NCI-H748 treated with DMSO at 0.1 percent for 48 hours (cell line): ENCODE results near the gene TRNP1.

Experiments used
- DNase-seq: peaks from one replicate; lab custom pipeline; 2025; lab: John Stamatoyannopoulos, UW

TRNP1 gene

DNA sequence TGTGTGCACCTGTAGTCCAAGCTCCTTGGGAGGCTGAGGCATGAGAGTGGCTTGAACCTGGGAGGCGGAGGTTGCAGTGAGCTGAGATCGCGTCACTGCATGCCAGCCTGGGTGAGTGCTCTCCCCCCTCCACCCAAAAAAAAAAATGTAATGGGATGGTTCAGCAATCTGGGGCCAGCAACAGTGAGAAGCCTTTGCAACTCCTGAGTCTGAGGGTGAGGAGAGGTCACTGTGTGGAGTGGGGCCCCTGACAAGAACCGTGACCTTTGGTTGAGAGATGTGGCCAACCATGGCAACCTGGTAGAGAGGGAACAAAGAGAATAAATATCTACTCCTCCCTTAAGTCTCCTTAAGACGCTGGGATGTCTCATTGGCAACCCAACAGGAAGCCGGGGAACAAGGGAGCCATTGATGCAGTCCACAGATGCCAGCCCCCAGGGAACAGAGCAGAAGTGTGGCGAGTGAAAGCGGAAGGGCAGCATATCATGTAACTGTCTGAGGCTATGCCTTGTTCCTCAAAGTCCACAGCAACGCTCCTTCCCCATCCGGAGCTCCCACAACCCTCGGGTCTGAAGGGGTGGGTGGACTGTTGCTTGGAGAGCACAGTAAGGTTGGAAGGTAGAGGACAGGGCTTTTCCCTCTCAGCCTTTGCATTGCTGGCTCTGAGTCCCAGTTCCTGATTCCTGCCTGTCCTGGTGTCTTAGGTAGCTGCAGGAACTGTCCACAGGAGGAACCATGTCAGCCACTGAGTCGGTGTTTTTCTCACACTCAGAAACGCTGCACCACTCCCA, 8.3 kb downstream of the TRNP1 start:
- DNase-seq, result no peak

DNA sequence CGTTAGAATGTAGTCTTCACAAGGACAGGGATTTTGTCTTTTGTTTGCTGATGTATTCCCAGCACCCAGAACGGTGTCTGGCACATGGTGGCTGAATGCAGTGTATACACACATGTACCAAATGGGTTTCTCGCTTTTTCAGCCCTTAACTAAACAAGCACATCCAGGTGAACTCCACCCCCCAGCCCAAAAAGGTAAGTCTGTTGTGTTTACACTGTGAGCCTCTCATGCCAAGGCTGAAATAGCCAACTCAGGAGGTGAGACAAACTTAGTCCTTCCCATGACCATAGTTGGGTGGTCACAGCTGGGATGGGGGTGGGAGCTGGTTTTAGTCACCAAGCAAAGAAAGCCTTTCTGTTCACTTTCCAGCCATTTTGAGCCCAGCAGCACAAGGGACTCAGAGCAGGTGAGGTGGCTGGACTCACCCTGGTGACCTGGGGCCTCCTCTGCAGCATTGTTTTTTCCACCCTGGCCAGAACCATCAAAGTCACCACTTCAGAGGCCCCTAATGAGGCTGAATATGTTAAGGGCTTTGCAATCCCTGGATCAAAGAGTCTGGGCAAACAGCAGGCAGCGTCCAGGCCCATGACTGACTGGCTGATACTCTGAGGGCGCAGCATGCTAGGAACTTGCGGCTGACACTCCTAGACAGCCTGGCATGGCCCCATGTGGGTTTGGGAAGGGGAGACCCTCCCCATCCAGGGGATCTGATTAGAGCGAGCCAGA, 10.4 kb downstream of the TRNP1 start:
- no peak for DNase-seq

DNA sequence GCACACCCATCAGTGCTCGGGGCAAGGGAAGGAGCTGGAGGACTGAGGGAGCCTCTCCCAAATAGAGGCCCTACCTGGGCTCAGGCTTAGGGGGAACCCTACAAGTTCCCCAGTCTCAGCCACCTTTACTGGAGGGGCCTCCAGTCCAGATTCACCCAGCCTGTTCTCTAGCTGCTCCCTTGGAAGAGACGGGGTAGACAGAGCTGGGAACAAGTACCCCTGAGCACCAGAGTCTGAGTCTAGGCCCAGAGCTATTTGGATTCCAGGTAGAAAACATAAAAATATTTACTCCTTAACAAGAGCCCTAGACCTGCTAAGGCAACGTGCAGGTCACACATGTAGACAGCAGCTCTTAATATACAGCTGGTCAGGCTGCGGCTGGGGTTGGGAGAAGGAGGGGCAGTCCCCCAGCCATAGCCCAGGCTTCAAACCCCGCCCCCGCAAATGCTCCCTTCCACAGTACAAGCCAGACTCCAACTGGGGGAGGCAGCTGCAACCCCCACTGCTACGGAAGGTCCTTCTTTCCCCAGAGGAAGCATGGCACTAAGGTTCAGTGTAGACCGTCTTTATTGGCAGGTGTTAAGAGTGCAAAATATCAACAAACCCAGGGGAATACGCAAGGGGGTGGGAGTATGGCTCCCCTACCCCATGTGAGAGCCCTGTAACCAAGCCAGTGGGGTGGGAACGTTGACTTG, 11.1 kb downstream of the TRNP1 start:
- no peak for DNase-seq

DNA sequence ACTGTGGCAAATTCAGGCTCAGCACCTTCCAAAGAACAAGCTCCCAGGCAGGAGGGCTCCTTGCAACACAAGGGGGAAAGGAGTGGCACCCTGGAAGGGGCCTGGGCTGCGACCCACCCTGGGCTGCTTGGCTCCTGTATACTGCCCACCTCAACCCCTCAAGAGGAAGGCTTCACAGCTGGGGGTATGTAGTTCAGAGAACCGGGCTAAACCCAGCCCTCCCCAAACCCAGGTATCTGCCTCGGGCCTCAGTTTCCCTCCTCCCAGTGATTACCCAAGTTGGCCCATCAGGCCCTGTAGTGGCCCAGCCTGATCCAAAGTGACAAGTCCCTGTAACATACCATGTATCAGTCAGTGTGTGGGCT, 11.7 kb downstream of the TRNP1 start:
- no peak for DNase-seq

DNA sequence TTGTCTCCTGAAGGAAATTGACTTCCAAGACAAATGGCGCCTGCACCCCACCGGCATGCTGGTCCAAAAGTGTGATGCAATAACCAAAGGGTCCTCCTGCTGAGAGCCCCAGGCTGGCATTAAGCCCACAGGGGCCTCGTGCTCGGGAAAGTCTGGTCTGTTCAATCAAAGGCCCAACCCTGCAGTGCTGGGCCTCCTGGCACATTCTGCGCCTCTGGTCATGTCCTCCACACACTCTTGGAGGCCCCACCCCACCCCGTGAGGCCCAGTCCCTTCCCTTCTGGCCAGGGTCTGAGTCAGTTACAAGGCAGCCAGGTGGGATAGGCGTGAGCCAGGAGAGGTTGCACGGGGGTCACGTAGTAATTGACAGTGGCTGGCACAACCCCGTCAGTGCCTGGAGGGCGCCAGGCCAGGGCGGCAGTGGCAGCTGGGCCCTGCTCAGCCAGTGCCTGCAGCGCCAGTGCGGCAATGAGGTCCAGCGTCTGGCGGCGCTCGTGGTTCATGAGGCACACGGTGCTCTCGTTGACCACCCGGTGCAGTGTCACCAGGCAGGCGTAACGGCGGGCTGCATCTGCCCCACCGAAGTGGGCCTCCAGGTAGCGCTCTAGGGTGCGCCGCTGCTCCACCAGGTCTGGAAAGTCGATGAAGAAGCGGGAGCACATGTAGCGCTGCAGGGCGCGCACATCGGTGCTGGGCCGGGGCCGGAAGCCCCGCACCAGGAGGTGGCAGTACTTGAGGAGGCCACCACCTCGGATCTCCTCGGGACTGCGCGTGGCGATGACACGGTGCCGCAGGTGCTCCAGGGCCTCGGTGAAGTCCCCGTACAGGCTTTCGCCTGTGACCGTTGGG, 12.4 kb downstream of the TRNP1 start:
- no peak for DNase-seq

DNA sequence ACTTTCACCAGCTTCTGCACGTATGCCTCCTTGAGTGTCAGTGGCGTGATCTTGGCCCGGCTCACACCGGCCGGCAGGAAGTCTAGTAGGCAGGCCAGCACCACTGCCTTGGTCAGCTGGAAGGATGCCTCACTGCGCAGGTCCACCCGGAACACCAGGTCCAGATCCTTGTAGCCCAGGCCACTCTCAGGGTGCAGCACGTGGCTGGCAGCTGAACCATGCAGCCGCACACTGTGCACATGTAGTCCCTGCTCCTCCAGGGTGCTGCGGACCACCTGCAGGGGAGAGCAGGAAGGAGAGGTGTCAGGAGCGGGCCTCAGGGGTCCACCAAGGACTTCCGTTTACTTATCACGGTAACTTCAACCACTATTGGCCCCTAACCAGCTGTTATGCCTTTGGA, 13.2 kb downstream of the TRNP1 start:
- DNase-seq, result no peak

DNA sequence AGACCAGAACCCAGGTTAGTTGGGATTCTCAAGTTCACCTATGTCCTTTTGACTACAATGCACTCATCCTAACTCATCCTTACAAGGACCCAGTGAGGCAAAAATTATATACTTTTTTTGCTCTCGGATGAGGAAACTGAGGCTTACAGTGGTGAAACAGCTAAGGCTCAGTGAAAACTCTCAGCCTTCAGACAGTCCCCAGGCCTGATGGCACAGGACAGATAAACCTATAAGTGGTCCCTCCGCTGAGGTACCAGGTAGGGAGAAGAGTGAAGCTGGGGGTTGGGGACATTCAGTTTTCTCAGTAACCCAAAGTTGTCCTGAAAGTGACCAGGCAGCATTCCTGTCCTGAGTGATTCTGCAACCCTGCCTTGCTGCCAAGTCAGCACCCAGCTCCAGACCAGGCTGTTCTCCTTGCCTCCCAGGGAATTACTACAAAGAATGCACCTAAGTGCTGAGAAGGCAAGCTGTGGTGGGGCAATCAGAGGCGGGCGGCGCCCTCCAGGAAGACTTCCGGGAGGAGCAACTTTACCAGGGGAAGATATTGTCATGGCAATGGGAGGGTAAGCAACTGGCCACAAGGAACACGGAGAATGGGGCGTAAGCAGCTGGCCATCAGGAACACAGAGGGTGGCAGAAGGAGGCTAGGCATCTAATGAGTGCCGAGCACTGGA, 14.6 kb downstream of the TRNP1 start:
- DNase-seq, result no peak

DNA sequence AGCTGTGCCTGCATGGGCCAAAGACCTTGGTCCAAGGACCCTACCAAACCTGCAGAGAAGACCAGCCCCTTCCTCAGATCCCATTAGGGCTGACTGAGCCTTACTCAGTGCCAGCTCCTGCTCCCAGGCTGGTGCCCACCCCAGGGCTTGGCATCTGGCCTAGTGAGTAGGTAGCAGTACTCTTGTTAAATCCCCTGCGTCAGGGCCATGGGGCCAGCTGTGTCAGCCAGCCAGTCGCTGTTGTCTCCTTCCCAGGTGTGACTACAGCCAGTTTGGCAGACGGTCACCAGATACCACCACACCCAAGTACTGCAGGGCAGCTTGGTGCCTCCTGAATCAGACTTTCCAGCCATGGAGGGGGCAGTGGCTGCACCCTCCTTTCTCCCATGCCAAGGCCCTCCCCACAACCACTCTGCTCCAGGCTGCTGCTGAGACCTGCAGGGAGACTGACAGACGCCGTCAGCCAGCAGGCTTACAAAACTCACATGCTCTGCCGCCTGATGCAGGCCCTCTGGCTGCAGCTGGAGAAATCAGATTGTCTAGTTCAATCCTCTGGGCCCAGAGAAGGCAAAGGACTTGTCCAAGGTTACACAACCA, 16.2 kb downstream of the TRNP1 start:
- no peak for DNase-seq

DNA sequence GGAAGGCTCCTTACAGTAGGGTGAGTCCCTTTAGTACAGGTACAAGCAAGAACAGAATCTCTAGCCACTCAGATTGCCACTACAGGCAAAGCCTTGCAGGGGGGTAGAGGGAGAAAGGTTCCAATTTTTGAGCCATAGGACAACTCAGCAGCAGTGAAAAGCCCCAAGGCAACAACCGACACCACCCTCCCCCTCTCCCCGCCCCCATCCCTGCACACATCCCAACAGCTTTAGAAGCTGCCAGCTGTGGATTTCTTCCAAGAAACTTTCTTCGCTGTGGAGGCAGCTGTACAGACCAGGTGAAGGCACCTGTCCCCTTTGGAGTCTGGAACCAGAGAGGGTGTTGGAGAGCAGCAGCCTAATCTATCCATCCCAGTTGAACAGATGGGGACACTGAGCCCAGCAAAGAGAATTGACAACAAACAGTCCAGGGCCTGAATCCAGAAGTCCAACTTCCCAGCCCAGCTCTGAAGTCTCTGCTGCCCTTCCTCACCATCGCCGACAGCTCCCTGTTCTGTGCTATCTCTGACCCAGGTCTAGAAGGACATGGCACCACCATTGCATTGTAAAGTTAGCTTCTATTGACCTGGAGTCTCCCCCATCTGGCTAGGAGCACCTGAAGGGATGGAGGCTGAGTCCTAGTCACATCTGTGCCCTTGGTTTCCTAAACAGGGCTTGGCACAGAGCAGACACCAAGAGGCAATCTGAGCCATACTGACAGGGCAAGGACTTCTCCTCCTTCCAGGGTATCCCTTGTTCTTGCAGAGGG, 16.9 kb downstream of the TRNP1 start:
- DNase-seq, result no peak

DNA sequence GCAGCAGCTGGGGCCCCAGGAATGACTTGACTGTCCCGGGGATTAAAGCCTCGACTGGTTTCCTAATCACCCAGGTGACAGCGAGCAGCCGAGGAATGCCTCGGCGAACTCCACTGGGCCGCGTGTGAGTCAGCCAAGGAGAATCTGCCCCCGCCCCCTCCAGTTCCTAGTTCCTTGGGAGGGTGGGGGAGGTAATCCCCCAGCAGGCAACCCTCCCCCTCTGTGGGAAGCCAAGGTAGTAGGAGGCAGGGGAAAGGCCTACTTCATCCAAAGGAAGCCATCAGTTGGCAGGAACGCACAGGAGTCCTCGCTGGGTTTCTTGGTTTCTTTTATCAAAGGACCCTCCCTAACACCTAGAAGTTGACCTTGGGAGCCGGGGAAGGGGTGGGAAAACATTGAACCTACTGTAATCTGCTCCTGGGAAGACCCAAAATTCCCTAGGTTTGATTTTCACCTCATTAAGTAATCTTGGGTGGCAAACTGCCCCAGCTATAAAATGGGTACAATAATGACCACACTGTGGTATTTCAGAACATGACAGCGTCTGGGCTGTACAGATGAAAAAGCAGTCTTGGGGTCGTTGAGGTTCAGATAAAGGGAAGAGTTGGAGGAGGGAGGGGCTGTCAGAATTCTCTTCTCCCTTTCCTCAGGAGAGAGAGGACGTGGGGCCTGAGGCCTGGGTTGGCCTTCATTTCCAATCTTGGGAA, 17.7 kb downstream of the TRNP1 start:
- no peak for DNase-seq

DNA sequence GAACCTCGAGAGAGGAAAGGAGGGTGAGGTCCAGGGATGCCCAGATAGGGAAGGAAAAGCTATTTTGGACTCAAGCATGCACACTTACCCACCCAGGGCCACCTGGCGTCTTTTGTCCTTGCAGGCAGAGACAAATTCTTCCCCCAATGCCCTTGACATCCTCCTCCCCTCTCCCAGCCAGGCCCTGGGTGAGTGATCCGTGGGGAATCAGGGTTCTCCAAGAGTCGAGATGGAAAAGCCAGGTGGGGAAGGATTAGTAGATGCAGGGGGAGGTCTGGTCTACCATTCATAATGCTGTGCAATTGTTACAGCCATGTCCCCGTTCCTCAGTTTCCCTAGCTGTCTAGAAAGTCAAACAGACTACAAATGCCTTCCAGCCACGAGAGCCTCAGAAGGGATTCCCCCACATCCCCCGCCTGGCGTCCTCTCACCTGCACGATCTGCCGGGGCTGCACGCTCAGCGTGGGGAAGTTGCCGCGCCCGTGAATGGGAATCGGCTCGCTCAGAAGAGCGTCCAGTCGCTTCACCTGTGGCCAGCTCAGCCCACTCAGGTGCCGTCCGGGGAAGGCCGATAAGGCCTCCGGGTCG, 18.6 kb downstream of the TRNP1 start:
- DNase-seq, result no peak

DNA sequence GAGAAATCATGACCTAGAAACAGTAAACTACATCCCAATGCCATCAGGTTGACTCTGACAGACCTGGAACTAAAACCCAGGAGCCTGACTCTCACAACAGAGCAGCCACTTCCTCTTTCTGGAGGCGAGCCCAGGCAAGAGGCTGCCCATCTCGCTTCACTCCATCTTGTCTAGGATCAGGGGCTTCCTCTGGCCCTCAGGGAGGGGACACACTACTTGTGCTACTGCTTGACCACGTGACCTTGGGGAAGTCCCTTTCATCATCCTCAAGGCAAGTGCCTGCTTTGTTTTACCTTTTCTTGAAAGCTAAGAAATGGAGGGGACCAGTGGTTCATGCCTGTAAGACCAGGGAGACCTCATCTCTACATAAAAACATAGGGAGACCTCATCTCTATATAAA, 21.8 kb downstream of the TRNP1 start:
- DNase-seq, result no peak

DNA sequence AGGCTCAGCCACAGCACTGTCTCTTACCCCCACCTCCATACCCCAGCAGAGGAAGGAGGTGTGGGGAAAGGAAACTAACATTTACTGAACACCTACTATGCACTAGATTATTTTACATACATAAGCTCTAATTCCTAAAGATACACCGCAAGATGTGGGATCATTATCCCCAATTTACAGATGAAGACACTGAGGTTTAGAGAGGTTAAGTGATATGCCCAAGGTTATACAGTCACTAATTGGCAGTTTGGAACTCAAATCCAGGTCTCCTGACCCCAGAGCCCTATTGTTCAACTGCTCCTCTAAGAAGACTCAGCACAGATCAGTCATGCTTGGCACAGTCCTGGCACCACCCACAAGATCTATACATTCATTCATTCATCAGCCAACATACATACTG, 22.9 kb downstream of the TRNP1 start:
- no peak for DNase-seq

DNA sequence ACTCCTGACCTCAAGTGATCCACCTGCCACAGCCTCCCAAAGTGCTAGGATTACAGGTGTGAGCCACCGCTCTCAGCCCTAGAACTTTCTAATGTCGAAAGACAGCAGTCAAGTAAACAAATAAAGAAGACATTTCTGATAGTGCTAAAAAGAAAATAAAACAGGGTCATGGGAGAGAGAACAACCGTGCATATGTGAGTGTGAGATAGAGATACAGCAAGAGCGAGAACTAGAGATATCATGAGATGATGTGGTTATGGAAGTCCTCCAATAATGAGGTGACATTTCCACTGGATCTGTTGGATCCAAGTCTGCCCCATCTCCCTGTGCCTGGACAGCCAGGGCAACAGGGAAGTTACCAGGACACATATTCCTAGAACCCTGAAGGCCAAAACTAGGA, 23.7 kb downstream of the TRNP1 start:
- DNase-seq, result no peak

DNA sequence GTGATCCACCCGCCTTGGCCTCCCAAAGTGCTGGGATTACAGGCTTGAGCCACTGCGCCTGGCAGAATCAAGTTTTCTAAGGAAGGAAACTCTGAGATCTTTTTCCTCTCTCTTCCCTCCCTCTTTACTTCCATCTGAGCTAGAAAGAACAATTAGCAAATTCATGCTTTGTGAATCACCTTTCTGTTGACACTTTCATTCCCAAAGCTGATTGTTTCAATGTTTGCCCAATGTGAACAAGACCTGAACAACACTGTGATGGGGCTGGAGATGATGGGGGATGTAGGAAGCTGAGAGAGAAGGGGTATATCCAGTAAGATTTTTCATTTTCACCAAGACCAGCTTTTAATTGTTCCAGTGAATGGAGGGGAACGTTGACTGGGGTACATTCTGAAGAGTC, 24.8 kb downstream of the TRNP1 start:
- DNase-seq, result no peak

DNA sequence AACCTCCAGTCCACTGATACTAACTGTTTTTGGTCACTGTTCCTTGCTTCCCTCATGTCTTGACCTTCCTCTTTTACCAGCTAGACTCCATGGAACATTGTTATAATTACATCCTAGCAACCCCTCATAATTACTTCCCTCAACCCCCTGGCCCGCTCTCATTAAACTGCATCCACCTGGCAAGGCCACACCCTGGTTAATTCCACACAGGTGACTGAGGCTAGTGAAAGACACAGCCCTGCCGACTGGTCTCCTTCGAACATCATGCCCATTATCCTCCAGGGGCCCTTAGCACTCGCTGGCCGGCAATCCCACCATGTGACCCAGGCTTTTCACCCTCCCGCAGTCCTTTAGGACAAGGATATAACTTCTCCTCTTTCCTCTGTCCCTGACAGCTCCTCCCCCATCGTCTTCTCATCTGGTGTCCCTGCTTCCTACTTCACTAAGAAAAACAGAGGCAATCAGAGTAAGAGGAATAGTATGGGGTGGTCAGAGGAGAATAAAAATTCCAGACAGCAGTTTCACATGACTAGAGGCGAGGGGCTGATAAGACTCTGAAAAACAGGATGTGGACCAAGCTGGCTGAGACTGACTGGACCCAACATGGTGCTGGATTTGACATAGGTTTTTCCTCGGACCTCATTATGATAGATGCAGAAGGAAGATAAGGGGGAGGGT, 28.0 kb downstream of the TRNP1 start:
- peak; percentile 84 for DNase-seq

DNA sequence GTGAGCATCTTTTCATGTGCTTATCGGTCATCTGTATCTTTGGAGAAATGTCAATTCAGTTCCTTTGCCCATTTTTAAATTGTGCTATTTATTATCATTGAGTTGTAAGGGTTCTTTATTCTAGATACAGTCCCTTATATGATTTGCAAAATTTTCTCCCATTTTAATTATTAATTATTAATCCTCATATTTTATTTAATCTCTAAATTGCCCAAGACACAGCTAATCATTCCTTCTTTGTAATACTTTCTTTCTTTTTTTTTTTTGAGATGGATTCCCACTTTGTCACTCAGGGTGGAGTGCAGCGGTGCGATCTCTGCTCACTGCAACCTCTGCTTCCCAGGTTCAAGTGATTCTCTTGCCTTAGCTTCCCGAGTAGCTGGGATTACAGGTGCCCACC, 32.2 kb downstream of the TRNP1 start:
- DNase-seq, result no peak

DNA sequence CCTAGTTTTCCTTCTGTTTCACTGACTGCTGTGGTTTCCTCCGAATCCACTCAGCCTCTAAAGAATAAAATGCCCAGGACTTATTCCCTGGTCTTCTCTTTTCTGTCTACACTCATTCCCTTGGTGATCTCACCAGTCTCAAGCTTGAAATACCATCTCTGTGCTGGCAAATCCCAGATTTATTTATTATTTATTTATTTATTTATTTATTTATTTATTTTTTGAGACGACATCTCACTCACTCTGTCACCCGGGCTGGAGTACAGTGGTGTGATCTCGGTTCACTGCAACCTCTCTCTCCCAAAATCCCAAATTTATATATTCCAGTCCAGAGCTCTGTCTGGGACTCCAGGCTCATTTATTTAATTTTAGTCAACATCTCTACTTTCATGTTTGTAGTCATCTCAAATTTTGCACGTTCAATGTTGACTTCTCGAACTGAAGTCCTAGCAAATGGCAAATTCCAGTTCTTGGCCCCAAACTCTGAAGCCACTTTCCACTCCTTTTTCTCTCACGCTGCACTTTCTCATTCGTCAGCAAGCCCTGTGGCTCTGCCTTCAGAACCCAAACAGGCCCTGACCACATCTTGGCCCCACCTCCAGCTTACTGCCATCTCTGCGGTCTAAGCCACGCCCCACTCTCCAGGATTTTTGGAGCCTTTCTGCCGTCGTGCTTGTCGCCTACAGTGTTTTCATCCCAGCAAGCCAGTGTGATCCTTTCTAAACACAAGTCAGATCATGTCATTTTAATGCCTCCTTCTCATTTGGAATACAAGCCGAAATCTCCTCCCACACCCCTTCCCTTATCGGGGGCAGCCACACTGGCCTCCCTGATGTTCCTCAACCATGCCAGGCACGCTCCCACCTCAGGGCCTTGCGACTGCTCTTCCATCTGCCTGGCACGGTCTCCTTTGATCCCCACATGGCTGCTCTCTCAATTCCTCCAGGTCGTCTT, 33.4 kb downstream of the TRNP1 start:
- DNase-seq, result peak; percentile 24
